OCI-LY1 (cell line): ENCODE results near the gene ARHGEF19.

Source experiments
- EZH2 ChIP-seq: fragments of 200-600 bp; sonication (generic), shearing (Covaris generic); IDR thresholded peaks from 2 replicates; pipeline ENCODE4 v1.8.0; 2017; ENCODE audit warnings: borderline replicate concordance, mixed run types, mild to moderate bottlenecking, antibody characterized with exemption, low read length, moderate library complexity, mixed read lengths
- TF ChIP-seq, protein P1 (sequence below): fragments of 200-600 bp; sonication (generic), shearing (Covaris generic); IDR thresholded peaks from 2 replicates; pipeline ENCODE4 v1.5.1; 2017; ENCODE audit warnings: mild to moderate bottlenecking, antibody characterized with exemption, low read length, moderate library complexity, mixed read lengths

DNA sequence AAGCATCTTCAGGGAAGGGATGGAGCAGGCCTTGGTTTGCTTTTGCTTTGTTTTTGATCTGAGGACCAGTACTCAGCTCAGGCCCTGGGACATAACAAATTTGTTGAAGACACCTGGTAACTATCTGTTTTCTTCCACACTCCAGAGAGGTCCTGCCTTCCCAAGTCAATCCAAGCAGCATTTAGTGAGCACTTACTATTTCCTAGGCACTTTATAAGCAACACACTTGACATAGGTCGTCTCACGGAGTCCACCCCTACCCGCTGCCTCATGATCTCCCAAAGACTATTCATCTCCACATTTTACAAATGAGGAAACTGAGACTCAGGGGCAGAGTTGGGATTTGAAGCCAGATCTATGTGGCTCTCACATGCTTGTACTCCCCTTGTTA is 42.2 kb downstream of the ARHGEF19 start:
- TF ChIP-seq, protein P1, sequence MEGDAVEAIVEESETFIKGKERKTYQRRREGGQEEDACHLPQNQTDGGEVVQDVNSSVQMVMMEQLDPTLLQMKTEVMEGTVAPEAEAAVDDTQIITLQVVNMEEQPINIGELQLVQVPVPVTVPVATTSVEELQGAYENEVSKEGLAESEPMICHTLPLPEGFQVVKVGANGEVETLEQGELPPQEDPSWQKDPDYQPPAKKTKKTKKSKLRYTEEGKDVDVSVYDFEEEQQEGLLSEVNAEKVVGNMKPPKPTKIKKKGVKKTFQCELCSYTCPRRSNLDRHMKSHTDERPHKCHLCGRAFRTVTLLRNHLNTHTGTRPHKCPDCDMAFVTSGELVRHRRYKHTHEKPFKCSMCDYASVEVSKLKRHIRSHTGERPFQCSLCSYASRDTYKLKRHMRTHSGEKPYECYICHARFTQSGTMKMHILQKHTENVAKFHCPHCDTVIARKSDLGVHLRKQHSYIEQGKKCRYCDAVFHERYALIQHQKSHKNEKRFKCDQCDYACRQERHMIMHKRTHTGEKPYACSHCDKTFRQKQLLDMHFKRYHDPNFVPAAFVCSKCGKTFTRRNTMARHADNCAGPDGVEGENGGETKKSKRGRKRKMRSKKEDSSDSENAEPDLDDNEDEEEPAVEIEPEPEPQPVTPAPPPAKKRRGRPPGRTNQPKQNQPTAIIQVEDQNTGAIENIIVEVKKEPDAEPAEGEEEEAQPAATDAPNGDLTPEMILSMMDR = no peak
- no peak for TF ChIP-seq EZH2
